ENCODE results near the gene SAP30L. TPM values are rescaled to one million over a fixed set of nuclear protein-coding genes. Genes with fewer than 3 reads are reported as not detected.
A peak's percentile ranks its signal among the peaks of the same experiment; 100 is the strongest.

SAP30L gene
- total and polyA plus RNA-seq, 2 donors (not counting 1 experiment from before 2014, with no cell fraction given): 26.6 to 31.5 TPM

GRCh38 chr5:154470947-154471870, 25.4 kb downstream of the SAP30L start:
- H3K4me3 ChIP-seq (replicated peaks in 1 of 4; ENCODE audit: control extremely low read depth in 1 of 4, insufficient read depth in 1 of 4, low read depth in 3 of 4, low read length in 4 of 4): no peak overlapping the region
- no peak overlapping the region for H3K27ac ChIP-seq (ENCODE audit: insufficient read depth, low read length)
- H3K27me3 ChIP-seq (ENCODE audit: control insufficient read depth, insufficient read depth, low read length): peaks cover 62% of the 10 kb centered on the region
- no peak overlapping the region for H2AFZ ChIP-seq (ENCODE audit: low read length)
- no peak for DNase-seq (ENCODE audit: low read depth in 2 of 2)
- H3K9me3 ChIP-seq (ENCODE audit: control insufficient read depth, insufficient read depth, low read depth, low read length): no peaks in the 10 kb centered on the region
- no peak overlapping the region for H3K4me2 ChIP-seq (ENCODE audit: extremely low read depth, insufficient read depth, low read length)
- H3K4me1 ChIP-seq (ENCODE audit: control insufficient read depth, extremely low read depth, insufficient read depth, low read length): no peaks in the 10 kb centered on the region
- H3K36me3 ChIP-seq (ENCODE audit: control insufficient read depth, insufficient read depth, low read length): no peaks in the 10 kb centered on the region
- no peaks in the 10 kb centered on the region for H3K79me2 ChIP-seq (ENCODE audit: control insufficient read depth, insufficient read depth, low read length)
- H3K9ac ChIP-seq (ENCODE audit: insufficient read depth, low read length): no peak overlapping the region
- no peak for TF ChIP-seq EZH2 (IDR thresholded peaks at IDR 0.05; ENCODE audit: low read length, missing control alignments)
- TF ChIP-seq CTCF (conservative IDR thresholded peaks at IDR 0.05 in 1 of 2, IDR thresholded peaks at IDR 0.05 in 1 of 2; ENCODE audit: low read depth in 1 of 2, low read length in 2 of 2): no peak
- H4K20me1 ChIP-seq (ENCODE audit: control insufficient read depth, extremely low read depth, insufficient read depth, low read length): no peaks in the 10 kb centered on the region

- Histone ChIP-seq H4K20me1 (ENCODE audit: control insufficient read depth, extremely low read depth, insufficient read depth, low read length) (no peaks in the 10 kb centered on the region), H3K79me2 (ENCODE audit: control insufficient read depth, insufficient read depth, low read length) (no peaks in the 10 kb centered on the region), H3K27me3 (ENCODE audit: control insufficient read depth, insufficient read depth, low read length) (peaks cover 80% of the 10 kb centered on the region), H3K4me3 (replicated peaks in 1 of 4; ENCODE audit: control extremely low read depth in 1 of 4, insufficient read depth in 1 of 4, low read depth in 3 of 4, low read length in 4 of 4) (no peak overlapping the region), H3K9me3 (ENCODE audit: control insufficient read depth, insufficient read depth, low read depth, low read length) (no peaks in the 10 kb centered on the region), H3K4me2 (ENCODE audit: extremely low read depth, insufficient read depth, low read length) (no peak overlapping the region), H3K36me3 (ENCODE audit: control insufficient read depth, insufficient read depth, low read length) (no peaks in the 10 kb centered on the region), H3K4me1 (ENCODE audit: control insufficient read depth, extremely low read depth, insufficient read depth, low read length) (no peaks in the 10 kb centered on the region), H2AFZ (ENCODE audit: low read length) (no peak overlapping the region), H3K9ac (ENCODE audit: insufficient read depth, low read length) (no peak overlapping the region), H3K27ac (ENCODE audit: insufficient read depth, low read length) (no peak overlapping the region)
- TF ChIP-seq CTCF (conservative IDR thresholded peaks at IDR 0.05 in 1 of 2, IDR thresholded peaks at IDR 0.05 in 1 of 2; ENCODE audit: low read depth in 1 of 2, low read length in 2 of 2) (no peak), EZH2 (IDR thresholded peaks at IDR 0.05; ENCODE audit: low read length, missing control alignments) (peak; percentile 89)
- DNase-seq (ENCODE audit: low read depth in 2 of 2): peak in 1 of 2 donors; percentile 19
These were observed 27.2 kb downstream of the SAP30L start for GRCh38 chr5:154472871-154473580.

GRCh38 chr5:154473581-154474283, 27.9 kb downstream of the SAP30L start:
- Histone ChIP-seq H3K4me3 (replicated peaks in 1 of 4; ENCODE audit: control extremely low read depth in 1 of 4, insufficient read depth in 1 of 4, low read depth in 3 of 4, low read length in 4 of 4) (no peak overlapping the region), H3K79me2 (ENCODE audit: control insufficient read depth, insufficient read depth, low read length) (no peaks in the 10 kb centered on the region), H3K27me3 (ENCODE audit: control insufficient read depth, insufficient read depth, low read length) (peaks cover 85% of the 10 kb centered on the region), H3K4me1 (ENCODE audit: control insufficient read depth, extremely low read depth, insufficient read depth, low read length) (no peaks in the 10 kb centered on the region), H3K4me2 (ENCODE audit: extremely low read depth, insufficient read depth, low read length) (no peak overlapping the region), H3K36me3 (ENCODE audit: control insufficient read depth, insufficient read depth, low read length) (no peaks in the 10 kb centered on the region), H2AFZ (ENCODE audit: low read length) (no peak overlapping the region), H4K20me1 (ENCODE audit: control insufficient read depth, extremely low read depth, insufficient read depth, low read length) (no peaks in the 10 kb centered on the region), H3K27ac (ENCODE audit: insufficient read depth, low read length) (no peak overlapping the region), H3K9ac (ENCODE audit: insufficient read depth, low read length) (no peak overlapping the region), H3K9me3 (ENCODE audit: control insufficient read depth, insufficient read depth, low read depth, low read length) (no peaks in the 10 kb centered on the region)
- TF ChIP-seq EZH2 (IDR thresholded peaks at IDR 0.05; ENCODE audit: low read length, missing control alignments) (peak; percentile 82), CTCF (conservative IDR thresholded peaks at IDR 0.05 in 1 of 2, IDR thresholded peaks at IDR 0.05 in 1 of 2; ENCODE audit: low read depth in 1 of 2, low read length in 2 of 2) (no peak)
- DNase-seq (ENCODE audit: low read depth in 2 of 2): no peak
